Mesendoderm (in vitro differentiated cells): ENCODE results near the gene TMEM190.

Source experiments
- DNase-seq: peaks from one replicate; pipeline ENCODE4 v3.0.0; 2013
- H2AK5ac ChIP-seq: 2 replicates; pipeline ENCODE4 v1.6.1; 2013; ENCODE audit warnings: low read length, inconsistent platforms
- H2BK120ac ChIP-seq: 2 replicates; pipeline ENCODE4 v1.6.1; 2013; ENCODE audit warnings: low read depth, mild to moderate bottlenecking, low read length, moderate library complexity, mixed read lengths
- H2BK15ac ChIP-seq: replicated peaks from 2 replicates; pipeline ENCODE4 v1.6.1; 2013; ENCODE audit warnings: low read depth, mild to moderate bottlenecking, moderate library complexity
- H2BK5ac ChIP-seq: 2 replicates; pipeline ENCODE4 v1.6.1; 2013; ENCODE audit warnings: low read length, inconsistent platforms
- H3K18ac ChIP-seq: 2 replicates; pipeline ENCODE4 v1.6.1; 2013; ENCODE audit warnings: mild to moderate bottlenecking, low read length, mixed read lengths
- H3K23ac ChIP-seq: one replicate; pipeline ENCODE4 v1.6.1; 2013; ENCODE audit warnings: low read length
- H3K27ac ChIP-seq: 2 replicates; pipeline ENCODE4 v1.5.1; 2013; ENCODE audit warnings: low read depth, mild to moderate bottlenecking, inconsistent platforms, low read length, moderate library complexity
- H3K27me3 ChIP-seq: 2 replicates; pipeline ENCODE4 v1.6.1; 2013; ENCODE audit warnings: low read length, control low read depth, mild to moderate bottlenecking, inconsistent platforms; ENCODE audit not compliant: insufficient read depth, poor library complexity
- H3K36me3 ChIP-seq: 2 replicates; pipeline ENCODE4 v1.6.1; 2013; ENCODE audit warnings: low read length, inconsistent platforms; ENCODE audit not compliant: control insufficient read depth, insufficient read depth
- H3K4ac ChIP-seq: one replicate; pipeline ENCODE4 v1.6.1; 2013; ENCODE audit warnings: low read depth, mild to moderate bottlenecking, low read length, moderate library complexity
- H3K4me1 ChIP-seq: 2 replicates; pipeline ENCODE4 v1.6.1; 2013; ENCODE audit warnings: low read depth, low read length, inconsistent platforms; ENCODE audit not compliant: control insufficient read depth
- H3K4me2 ChIP-seq: 2 replicates; pipeline ENCODE4 v1.6.1; 2013; ENCODE audit warnings: low read length
- H3K4me3 ChIP-seq: 2 replicates; pipeline ENCODE4 v1.5.1; 2013; ENCODE audit warnings: mild to moderate bottlenecking, low read length
- H3K56ac ChIP-seq: one replicate; pipeline ENCODE4 v1.6.1; 2013; ENCODE audit warnings: low read length
- H3K79me1 ChIP-seq: 2 replicates; pipeline ENCODE4 v1.6.1; 2013; ENCODE audit warnings: low read length, inconsistent platforms
- H3K79me2 ChIP-seq: 2 replicates; pipeline ENCODE4 v1.6.1; 2013; ENCODE audit warnings: mild to moderate bottlenecking, low read length; ENCODE audit not compliant: control insufficient read depth, insufficient read depth
- H3K9ac ChIP-seq: 2 replicates; pipeline ENCODE4 v1.6.1; 2013; ENCODE audit warnings: low read length, inconsistent platforms
- H4K5ac ChIP-seq: one replicate; pipeline ENCODE4 v1.6.1; 2013; ENCODE audit warnings: low read length
- H4K8ac ChIP-seq: one replicate; pipeline ENCODE4 v1.6.1; 2013; ENCODE audit warnings: low read depth, mild to moderate bottlenecking, control low read depth, low read length, moderate library complexity
- WGBS: extraction: QIAGEN DNeasy Blood & Tissue Kit; methylation state at CpG from one replicate; pipeline ENCODE4 v1.1.7; 2013; ENCODE audit warnings: low lambda C conversion rate, missing lambda C conversion rate; ENCODE audit not compliant: insufficient coverage; ENCODE audit errors: extremely low coverage; 5-methylcytosine and 5-hydroxymethylcytosine counted together

Gene TMEM190

GRCh38 chr19:55344444-55344843 lies 32.2 kb upstream of the TMEM190 start:
- Histone ChIP-seq H2BK120ac (no peak overlapping the region), H4K8ac (no peak overlapping the region), H3K4me1 (peaks cover 9% of the 10 kb centered on the region), H3K4ac (no peak overlapping the region), H2AK5ac (no peak overlapping the region), H3K9ac (no peak overlapping the region), H4K5ac (no peak overlapping the region), H3K4me3 (no peak overlapping the region), H3K27me3 (no peaks in the 10 kb centered on the region), H2BK5ac (no peak overlapping the region), H3K4me2 (no peak overlapping the region), H3K18ac (no peak overlapping the region), H3K27ac (no peak overlapping the region), H2BK15ac (no peak overlapping the region), H3K36me3 (no peaks in the 10 kb centered on the region), H3K79me1 (peaks cover 2% of the 10 kb centered on the region), H3K56ac (no peak overlapping the region), H3K23ac (no peak overlapping the region), H3K79me2 (no peaks in the 10 kb centered on the region)
- DNase-seq = no peak
- WGBS = no CpG with 5 or more reads among the region's 9 CpGs

DNA sequence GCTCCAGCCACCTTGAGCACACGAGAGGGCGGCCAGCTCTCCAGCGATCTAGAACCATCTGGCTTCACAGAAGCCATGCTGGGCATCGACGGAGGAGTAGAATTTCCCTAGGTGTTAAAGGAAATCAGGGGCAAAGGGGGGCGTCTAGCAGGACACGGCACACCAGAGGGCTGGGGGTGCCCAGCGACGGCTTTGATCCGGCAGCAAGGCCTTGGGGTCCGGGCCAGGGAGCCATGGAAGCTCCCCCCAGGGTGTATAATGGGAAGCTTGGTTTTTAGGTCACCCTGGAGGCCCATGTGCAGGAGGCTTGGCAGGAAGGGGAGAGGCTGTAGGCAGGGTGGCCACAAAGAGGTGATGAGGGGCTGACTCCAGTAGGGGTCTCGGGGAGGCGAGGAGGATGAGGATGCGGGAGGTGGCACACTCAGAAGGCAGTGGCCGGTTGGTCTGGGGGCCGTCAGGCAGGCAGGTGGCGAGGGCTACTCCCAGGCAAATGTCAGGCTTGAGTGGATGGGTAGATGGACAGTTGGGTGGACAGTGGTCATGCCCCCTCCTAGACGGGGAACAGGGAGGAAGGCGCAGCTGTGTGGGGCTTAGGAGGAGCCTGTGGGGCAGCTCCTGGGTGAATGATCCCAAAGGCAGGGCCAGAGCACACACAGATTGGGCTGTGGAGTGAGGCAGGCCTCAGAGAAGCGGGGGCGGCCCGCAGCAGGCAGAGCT lies 31.4 kb upstream of the TMEM190 start:
- H4K5ac ChIP-seq = no peak overlapping the region
- H2AK5ac ChIP-seq = no peak overlapping the region
- no peaks in the 10 kb centered on the region for H3K27me3 ChIP-seq
- no peak overlapping the region for H3K27ac ChIP-seq
- no peak overlapping the region for H2BK120ac ChIP-seq
- no peak overlapping the region for H3K23ac ChIP-seq
- H3K4ac ChIP-seq = no peak overlapping the region
- no peak for DNase-seq
- no peak overlapping the region for H4K8ac ChIP-seq
- WGBS = no CpG with 5 or more reads among the region's 22 CpGs
- no peak overlapping the region for H3K18ac ChIP-seq
- no peak overlapping the region for H3K4me2 ChIP-seq
- no peak overlapping the region for H2BK5ac ChIP-seq
- no peak overlapping the region for H3K9ac ChIP-seq
- peaks cover 9% of the 10 kb centered on the region for H3K4me1 ChIP-seq
- peaks cover under 1% of the 10 kb centered on the region for H3K79me1 ChIP-seq
- H3K79me2 ChIP-seq = no peaks in the 10 kb centered on the region
- no peak overlapping the region for H3K4me3 ChIP-seq
- H3K56ac ChIP-seq = no peak overlapping the region
- no peaks in the 10 kb centered on the region for H3K36me3 ChIP-seq
- H2BK15ac ChIP-seq = no peak overlapping the region

GRCh38 chr19:55345818-55346724 lies 30.6 kb upstream of the TMEM190 start:
- no CpG with 5 or more reads among the region's 43 CpGs for WGBS
- no peak for DNase-seq
- Histone ChIP-seq H2BK120ac (no peak overlapping the region), H4K5ac (no peak overlapping the region), H3K56ac (no peak overlapping the region), H3K4me3 (no peak overlapping the region), H4K8ac (no peak overlapping the region), H3K27ac (no peak overlapping the region), H3K4me1 (peaks cover 9% of the 10 kb centered on the region), H2AK5ac (no peak overlapping the region), H3K27me3 (no peaks in the 10 kb centered on the region), H3K79me2 (no peaks in the 10 kb centered on the region), H2BK5ac (no peak overlapping the region), H3K4me2 (no peak overlapping the region), H3K79me1 (no peaks in the 10 kb centered on the region), H3K36me3 (no peaks in the 10 kb centered on the region), H2BK15ac (no peak overlapping the region), H3K23ac (no peak overlapping the region), H3K4ac (no peak overlapping the region), H3K9ac (no peak overlapping the region), H3K18ac (no peak overlapping the region)

DNA sequence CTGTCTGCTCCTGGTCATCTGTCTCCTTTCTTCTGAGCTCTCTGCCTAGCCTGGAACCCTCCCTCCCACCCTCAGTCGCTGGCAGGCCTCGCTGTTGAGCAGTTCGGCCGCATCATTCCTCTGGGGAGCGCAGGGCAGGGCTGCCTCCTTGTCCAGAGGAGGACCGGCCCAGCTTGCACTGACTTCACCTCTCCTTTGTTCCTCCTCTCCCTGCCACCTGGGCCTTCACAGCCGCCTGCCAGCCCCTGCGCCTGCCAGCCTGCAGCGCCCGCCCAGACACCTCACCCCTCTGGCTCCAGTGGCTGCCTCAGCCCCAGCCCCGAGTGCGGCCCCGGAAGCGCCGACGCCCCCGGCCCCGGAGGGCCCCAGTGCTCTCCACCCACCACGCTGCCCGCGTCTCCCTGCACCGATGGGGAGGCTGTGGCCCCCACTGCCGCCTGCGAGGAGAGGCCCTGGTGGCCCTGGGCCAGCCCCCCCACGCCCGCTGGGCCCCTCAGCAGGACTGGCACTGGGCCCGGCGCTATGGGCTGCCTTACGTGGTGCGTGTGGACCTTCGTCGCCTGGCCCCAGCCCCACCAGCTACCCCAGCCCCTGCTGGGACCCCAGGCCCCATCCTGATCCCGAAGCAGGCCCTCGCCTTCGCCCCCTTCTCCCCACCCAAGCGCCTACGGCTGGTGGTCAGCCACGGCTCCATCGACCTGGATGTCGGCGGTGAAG lies 29.7 kb upstream of the TMEM190 start:
- Histone ChIP-seq H4K8ac (no peak overlapping the region), H2BK5ac (no peak overlapping the region), H3K4me3 (no peak overlapping the region), H3K4me2 (no peak overlapping the region), H3K27me3 (no peaks in the 10 kb centered on the region), H3K23ac (no peak overlapping the region), H2AK5ac (no peak overlapping the region), H2BK15ac (no peak overlapping the region), H3K9ac (no peak overlapping the region), H4K5ac (no peak overlapping the region), H3K27ac (no peak overlapping the region), H2BK120ac (no peak overlapping the region), H3K4ac (no peak overlapping the region), H3K18ac (no peak overlapping the region), H3K79me2 (no peaks in the 10 kb centered on the region), H3K79me1 (no peaks in the 10 kb centered on the region), H3K56ac (no peak overlapping the region), H3K36me3 (no peaks in the 10 kb centered on the region), H3K4me1 (peaks cover 9% of the 10 kb centered on the region)
- no CpG with 5 or more reads among the region's 41 CpGs for WGBS
- no peak for DNase-seq

- no peak overlapping the region for H2BK5ac ChIP-seq
- peaks cover 9% of the 10 kb centered on the region for H3K4me1 ChIP-seq
- peaks cover 2% of the 10 kb centered on the region for H3K27me3 ChIP-seq
- no peak overlapping the region for H3K27ac ChIP-seq
- no peaks in the 10 kb centered on the region for H3K79me2 ChIP-seq
- no peaks in the 10 kb centered on the region for H3K36me3 ChIP-seq
- no peak overlapping the region for H3K18ac ChIP-seq
- no peak overlapping the region for H3K23ac ChIP-seq
- no peak overlapping the region for H3K4ac ChIP-seq
- no peak overlapping the region for H3K4me3 ChIP-seq
- H3K4me2 ChIP-seq = no peak overlapping the region
- H4K8ac ChIP-seq = no peak overlapping the region
- H3K9ac ChIP-seq = no peak overlapping the region
- H2BK15ac ChIP-seq = no peak overlapping the region
- DNase-seq = no peak
- no peak overlapping the region for H2BK120ac ChIP-seq
- H4K5ac ChIP-seq = no peak overlapping the region
- H2AK5ac ChIP-seq = no peak overlapping the region
- no CpG with 5 or more reads among the region's 10 CpGs for WGBS
- H3K56ac ChIP-seq = peak overlapping the region; percentile 83
- H3K79me1 ChIP-seq = no peaks in the 10 kb centered on the region
Observed at GRCh38 chr19:55347442-55348009, 29.1 kb upstream of the TMEM190 start.
